Thoracic aorta (tissue), 2 donors: ENCODE measurements around the gene LIX1L. TPM values are rescaled to one million over a fixed set of nuclear protein-coding genes. Genes with fewer than 3 reads are reported as not detected.
"Not testable (repeated sequence)": the region's sequence is repeated elsewhere in the genome, so short reads cannot be mapped to it uniquely, and the experiment has no call there.

Experiments used
- ATAC-seq: fragments of 150-250 bp; one replicate; pipeline ENCODE4 v1.8.0; 2017; ENCODE audit warnings: low read depth; ENCODE audit not compliant: insufficient number of reproducible peaks, low FRiP score
- DNase-seq: peaks from one replicate; pipeline ENCODE4 v3.0.0-alpha.2; 2020; ENCODE audit warnings: low spot score
- H3K27ac ChIP-seq, 2 donors: fragments of 200-600 bp; sonication (generic); 1 replicate in 1 of 2; 2 replicates in 1 of 2; pipeline ENCODE4 v1.5.1; 2016; ENCODE audit warnings: mild to moderate bottlenecking in 2 of 2, moderate library complexity in 2 of 2
- H3K27me3 ChIP-seq: fragments of 200-600 bp; sonication (generic); replicated peaks from 2 replicates; pipeline ENCODE4 v1.6.0; 2016; ENCODE audit warnings: mild to moderate bottlenecking; ENCODE audit not compliant: insufficient read depth
- H3K36me3 ChIP-seq: fragments of 200-600 bp; sonication (generic); one replicate; pipeline ENCODE4 v1.5.1; 2016
- H3K4me1 ChIP-seq, 2 donors: fragments of 200-600 bp; sonication (generic); 1 replicate in 1 of 2; 2 replicates in 1 of 2; pipeline versions ENCODE4 v1.5.1 to v1.6.0; 2016; ENCODE audit warnings: low read depth in 2 of 2, mild to moderate bottlenecking in 1 of 2; ENCODE audit not compliant: control insufficient read depth in 1 of 2
- H3K4me3 ChIP-seq: fragments of 200-600 bp; sonication (generic); 2 replicates; pipeline ENCODE4 v1.5.1; 2016; ENCODE audit warnings: mild to moderate bottlenecking
- H3K9me3 ChIP-seq: fragments of 200-600 bp; sonication (generic); 2 replicates; pipeline ENCODE4 v1.5.1; 2016
- CTCF ChIP-seq: fragments of 200-600 bp; sonication (generic); IDR thresholded peaks from one replicate; pipeline ENCODE4 v1.5.1; 2019; ENCODE audit warnings: antibody characterized with exemption
- total RNA-seq, 2 donors: library from RNA; depleted of rRNA; stranded (reverse); fragments of >200 nt; gene quantifications; one replicate each; pipeline versions ENCODE4 v1.1.0 to v1.2.3, GENCODE V29; 2016

LIX1L gene
- total RNA-seq, 2 donors from 2014 or later: 45.4 to 49.5 TPM

GRCh38 chr1:145937436-145937835 is 20.4 kb downstream of the LIX1L start:
- DNase-seq: no peak
- TF ChIP-seq CTCF: no peak
- H3K4me1 ChIP-seq: peaks cover 0 to 9% of the 10 kb centered on the region in 2 donors
- H3K27me3 ChIP-seq: no peaks in the 10 kb centered on the region
- no peak overlapping the region for H3K4me3 ChIP-seq
- ATAC-seq: no peak
- H3K27ac ChIP-seq: no peak overlapping the region
- no peaks in the 10 kb centered on the region for H3K9me3 ChIP-seq
- H3K36me3 ChIP-seq: peaks cover 46% of the 10 kb centered on the region

- TF ChIP-seq CTCF: no peak
- ATAC-seq: no peak
- no peak for DNase-seq
- H3K27ac ChIP-seq: no peak overlapping the region
- peaks cover 35% of the 10 kb centered on the region for H3K36me3 ChIP-seq
- H3K27me3 ChIP-seq: no peaks in the 10 kb centered on the region
- peaks cover 0 to 8% of the 10 kb centered on the region in 2 donors for H3K4me1 ChIP-seq
- no peaks in the 10 kb centered on the region for H3K9me3 ChIP-seq
- no peak overlapping the region for H3K4me3 ChIP-seq
These were observed 21.6 kb downstream of the LIX1L start for GRCh38 chr1:145936247-145936646.

- ATAC-seq (no peak), DNase-seq (no peak)
- Histone ChIP-seq H3K27ac (no peak overlapping the region), H3K9me3 (no peaks in the 10 kb centered on the region), H3K36me3 (peaks cover 34% of the 10 kb centered on the region), H3K4me1 (peaks cover 0 to 2% of the 10 kb centered on the region in 2 donors), H3K27me3 (no peaks in the 10 kb centered on the region), H3K4me3 (no peak overlapping the region)
- no peak for TF ChIP-seq CTCF
These were observed 22.1 kb downstream of the LIX1L start for GRCh38 chr1:145935708-145936107.

GRCh38 chr1:145932522-145933009 is 25.3 kb downstream of the LIX1L start:
- H3K4me1 ChIP-seq, H3K4me3 ChIP-seq, H3K27me3 ChIP-seq, H3K9me3 ChIP-seq, ATAC-seq, DNase-seq, H3K27ac ChIP-seq: not testable (repeated sequence)
- peaks cover 36% of the 10 kb centered on the region for H3K36me3 ChIP-seq

GRCh38 chr1:145927916-145928643 is 29.7 kb downstream of the LIX1L start:
- H3K9me3 ChIP-seq: no peaks in the 10 kb centered on the region
- H3K27me3 ChIP-seq: no peaks in the 10 kb centered on the region
- H3K27ac ChIP-seq: peak overlapping the region; percentile 96 to 98
- ATAC-seq (no peak), DNase-seq (no peak)
- TF ChIP-seq CTCF: no peak
- peak overlapping the region; percentile 96 for H3K4me3 ChIP-seq
- H3K36me3 ChIP-seq: peaks cover 17% of the 10 kb centered on the region
- peaks cover 17 to 18% of the 10 kb centered on the region in 2 donors for H3K4me1 ChIP-seq
